Psoas muscle (tissue), 8 donors: Measurements from ENCODE around the gene GJB2. TPM values are rescaled to one million over a fixed set of nuclear protein-coding genes. Genes with fewer than 3 reads are reported as not detected.

ENCODE experiments used
- ATAC-seq, 4 donors: fragments of 200-7000 bp; cut with Tn5 transposase; one replicate each; pipeline ENCODE4 v1.9.1; 2020; ENCODE audit warnings: moderate library complexity in 3 of 4, mild to moderate bottlenecking in 2 of 4
- DNase-seq, 2 donors: peaks; one replicate each; pipeline ENCODE4 v3.0.0-alpha.2; 2020
- H3K27ac ChIP-seq: fragments of 200-600 bp; one replicate; pipeline ENCODE4 v1.8.0; 2022
- H3K27me3 ChIP-seq, 3 donors: fragments of 200-600 bp in 1 of 3; one replicate each; pipeline versions ENCODE4 v1.6.1 to v1.8.0; 2013 to 2022; ENCODE audit warnings: low read length in 2 of 3, mild to moderate bottlenecking in 2 of 3, moderate library complexity in 1 of 3; ENCODE audit not compliant: insufficient read depth in 3 of 3
- H3K36me3 ChIP-seq, 2 donors: fragments of 200-600 bp in 1 of 2; one replicate each; pipeline versions ENCODE4 v1.6.1 to v1.8.0; 2013 to 2022; ENCODE audit warnings: low read depth in 1 of 2, mild to moderate bottlenecking in 1 of 2, moderate library complexity in 1 of 2; ENCODE audit not compliant: insufficient read depth in 1 of 2
- H3K4me1 ChIP-seq: fragments of 200-600 bp; one replicate; pipeline ENCODE4 v1.8.0; 2022
- H3K4me3 ChIP-seq: fragments of 200-600 bp; one replicate; pipeline ENCODE4 v1.8.0; 2022; ENCODE audit warnings: mild to moderate bottlenecking
- H3K9me3 ChIP-seq: fragments of 200-600 bp; one replicate; pipeline ENCODE4 v1.8.0; 2022
- CTCF ChIP-seq: fragments of 200-600 bp; IDR thresholded peaks from one replicate; pipeline ENCODE4 v1.8.0; 2022; ENCODE audit warnings: antibody characterized with exemption
- WGBS, 3 donors: extraction: QIAGEN DNeasy Blood & Tissue Kit; methylation state at CpG; one replicate each; pipeline versions ENCODE4 v1.1.6 to v1.1.7; 2013; 5-methylcytosine and 5-hydroxymethylcytosine counted together
- intact Hi-C, 2 donors: fragments of 100-400 bp; cut with DNase I; formaldehyde crosslinking; loops; one replicate each; pipeline versions ENCODE4 v1.11.0 to v1.14.2; 2022
- polyA plus RNA-seq, 3 donors: library from polyadenylated mRNA; stranded (reverse); fragments of 200-250 nt; gene quantifications; one replicate each; pipeline ENCODE4 v1.2.3, GENCODE V29; 2013
- total RNA-seq, 4 donors: library from RNA; stranded (reverse); fragmentation: NEBNext Ultra II Directional in 2 of 4; extraction: Animal tissue kit (Norgen Biotek cat#: 25700) in 2 of 4; gene quantifications; one replicate each; pipeline versions ENCODE4 v1.2.1 to v1.2.4, GENCODE V29; 2021 to 2023
- donor health status: healthy with polysubstance abuse.
- donor health status: DM: no; HTN: no; CAD: no; lungs with moderate emphysema.
- donor health status: Bipolar disorder and iron deficiency.
- donor health status: healthy.
- donor health status: DM: yes; HTN: yes; CAD: no.
- donor health status: DM: no; HTN: no; CAD: no.
- donor health status: DM: no; HTN: no; CAD: no.
- donor health status: DM: yes; HTN: yes; CAD: no.

GJB2 gene
- total and polyA plus RNA-seq, 7 donors = 0.07 to 0.47 (median 0.26) TPM; not detected in 2

GRCh38 chr13:20206698-20207235, 14.0 kb upstream of the GJB2 start:
- Histone ChIP-seq H3K4me3 (no peak overlapping the region), H3K9me3 (no peaks in the 10 kb centered on the region), H3K4me1 (no peaks in the 10 kb centered on the region), H3K36me3 (no peaks in the 10 kb centered on the region), H3K27me3 (peaks cover 0 to 12% (median 0%) of the 10 kb centered on the region in 3 donors), H3K27ac (no peak overlapping the region)
- WGBS, 3 donors = 70 to 74% (median 71%) methylated on average over 16 of the region's 16 CpGs
- no peak for TF ChIP-seq CTCF
- DNase-seq = no peak
- intact Hi-C loops = no loop called here
- ATAC-seq = no peak

DNA sequence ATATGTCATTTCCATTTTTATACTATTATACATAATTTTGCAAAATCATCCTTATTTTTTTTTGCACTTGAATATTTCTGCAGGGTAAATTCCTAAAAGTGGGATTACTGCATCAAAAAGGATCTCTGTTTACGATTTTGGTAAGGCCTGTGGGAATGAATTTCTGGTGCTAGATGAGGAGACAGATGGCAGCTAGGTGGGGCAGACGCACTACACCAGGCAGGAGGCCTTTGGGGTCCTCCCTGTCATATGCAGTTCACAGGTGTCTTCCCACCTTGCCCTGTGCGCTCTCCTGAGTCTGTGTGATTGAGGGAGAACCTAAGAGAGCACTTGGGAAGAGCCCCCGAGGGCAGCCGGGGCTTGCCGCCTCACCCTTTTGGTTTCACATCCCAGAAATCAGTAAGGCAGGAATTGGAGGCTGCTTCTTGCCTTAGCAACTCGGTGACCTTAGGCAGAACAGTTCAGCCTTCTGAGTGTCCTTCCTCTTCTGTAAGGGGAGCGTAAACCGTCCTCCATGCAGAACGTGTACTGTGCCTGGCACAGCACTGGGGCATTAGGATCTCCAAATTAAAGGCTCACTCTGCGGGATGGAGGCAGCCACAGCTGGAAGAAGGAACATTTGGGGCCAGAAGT, 13.4 kb upstream of the GJB2 start:
- Histone ChIP-seq H3K27ac (no peak overlapping the region), H3K4me1 (no peaks in the 10 kb centered on the region), H3K9me3 (no peaks in the 10 kb centered on the region), H3K27me3 (peaks cover 0 to 12% (median 0%) of the 10 kb centered on the region in 3 donors), H3K4me3 (no peak overlapping the region), H3K36me3 (no peaks in the 10 kb centered on the region)
- no peak for ATAC-seq
- WGBS, 3 donors = 70 to 74% (median 71%) methylated on average over 11 of the region's 11 CpGs
- intact Hi-C loops = no loop called here
- no peak for TF ChIP-seq CTCF
- no peak for DNase-seq

- peaks cover 0 to 32% (median 9%) of the 10 kb centered on the region in 3 donors for H3K27me3 ChIP-seq
- ATAC-seq (no peak), DNase-seq (no peak)
- no peak overlapping the region for H3K27ac ChIP-seq
- intact Hi-C loops = no loop called here
- TF ChIP-seq CTCF = no peak
- H3K36me3 ChIP-seq = no peaks in the 10 kb centered on the region
- H3K9me3 ChIP-seq = no peaks in the 10 kb centered on the region
- peaks cover 6% of the 10 kb centered on the region for H3K4me1 ChIP-seq
- WGBS, 3 donors = 92 to 100% (median 96%) methylated on average over 1 of the region's 1 CpG
- no peak overlapping the region for H3K4me3 ChIP-seq
Observed at GRCh38 chr13:20198781-20199180, 6.0 kb upstream of the GJB2 start.

DNA sequence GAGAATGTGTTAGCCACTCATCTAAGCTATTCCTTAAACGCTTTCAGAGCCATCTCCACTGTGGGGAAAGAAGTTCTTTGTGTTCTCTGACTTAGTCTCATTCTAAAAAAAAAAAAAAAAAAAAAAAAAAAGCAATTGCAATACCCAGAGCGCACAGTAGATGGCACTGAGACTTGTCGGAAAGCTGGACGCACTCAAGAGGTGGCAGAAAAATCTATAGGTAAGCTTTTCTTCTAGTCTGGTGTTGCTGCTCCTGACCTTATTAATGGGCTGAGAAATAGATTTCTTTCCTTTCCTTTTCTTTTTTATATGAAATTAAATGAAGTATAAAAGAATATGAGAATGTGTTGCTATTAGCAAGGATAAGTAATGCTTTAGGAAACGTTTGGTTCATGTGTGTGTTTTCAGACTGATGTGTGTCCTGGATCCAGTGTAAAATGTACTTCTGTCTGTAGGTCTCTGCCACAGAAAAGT, 4.7 kb upstream of the GJB2 start:
- no peaks in the 10 kb centered on the region for H3K9me3 ChIP-seq
- no peak overlapping the region for H3K4me3 ChIP-seq
- intact Hi-C loops = no loop called here
- no peak for DNase-seq
- peaks cover 18% of the 10 kb centered on the region for H3K4me1 ChIP-seq
- ATAC-seq = peak in 2 of 4 donors; percentile 68 to 73
- 7 to 14% (median 8%) methylated on average over 5 of the region's 5 CpGs for WGBS, 3 donors
- H3K27me3 ChIP-seq = peaks cover 2 to 46% (median 21%) of the 10 kb centered on the region in 3 donors
- no peak overlapping the region for H3K27ac ChIP-seq
- peak; percentile 71 for TF ChIP-seq CTCF
- no peaks in the 10 kb centered on the region for H3K36me3 ChIP-seq
